ENCODE measurements around the gene OR2AJ1.

OR2AJ1 gene, protein sequence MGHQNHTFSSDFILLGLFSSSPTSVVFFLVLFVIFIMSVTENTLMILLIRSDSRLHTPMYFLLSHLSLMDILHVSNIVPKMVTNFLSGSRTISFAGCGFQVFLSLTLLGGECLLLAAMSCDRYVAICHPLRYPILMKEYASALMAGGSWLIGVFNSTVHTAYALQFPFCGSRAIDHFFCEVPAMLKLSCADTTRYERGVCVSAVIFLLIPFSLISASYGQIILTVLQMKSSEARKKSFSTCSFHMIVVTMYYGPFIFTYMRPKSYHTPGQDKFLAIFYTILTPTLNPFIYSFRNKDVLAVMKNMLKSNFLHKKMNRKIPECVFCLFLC

DNA sequence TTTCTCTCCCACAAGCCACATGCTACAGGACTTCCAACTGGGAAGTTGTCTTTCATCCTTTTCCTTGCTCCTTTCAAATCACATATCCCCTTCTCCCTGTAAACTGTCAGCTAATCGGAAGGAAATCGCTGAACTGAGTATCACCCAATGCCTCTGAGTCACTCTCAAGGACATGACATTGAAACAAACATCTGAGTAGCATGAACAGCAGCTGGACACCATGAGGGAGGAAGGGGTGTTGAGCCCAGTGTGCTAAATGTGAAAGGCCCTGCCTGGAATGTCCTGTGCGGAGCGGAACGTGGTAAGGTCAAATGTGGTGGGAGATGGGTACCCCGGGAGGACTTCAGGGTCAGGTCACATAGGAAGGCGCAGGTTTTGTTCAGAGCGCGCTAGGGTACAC lies at the start of gene OR2AJ1:
OR2AJ1 (plus strand) TSS at position 22 of the 400 bp plus-strand sequence. CDS start 8,880 bp downstream, outside the sequence.
- no peak for DNase-seq (ENCODE audit: extremely low read depth, low read depth)
- TF ChIP-seq, protein P1, sequence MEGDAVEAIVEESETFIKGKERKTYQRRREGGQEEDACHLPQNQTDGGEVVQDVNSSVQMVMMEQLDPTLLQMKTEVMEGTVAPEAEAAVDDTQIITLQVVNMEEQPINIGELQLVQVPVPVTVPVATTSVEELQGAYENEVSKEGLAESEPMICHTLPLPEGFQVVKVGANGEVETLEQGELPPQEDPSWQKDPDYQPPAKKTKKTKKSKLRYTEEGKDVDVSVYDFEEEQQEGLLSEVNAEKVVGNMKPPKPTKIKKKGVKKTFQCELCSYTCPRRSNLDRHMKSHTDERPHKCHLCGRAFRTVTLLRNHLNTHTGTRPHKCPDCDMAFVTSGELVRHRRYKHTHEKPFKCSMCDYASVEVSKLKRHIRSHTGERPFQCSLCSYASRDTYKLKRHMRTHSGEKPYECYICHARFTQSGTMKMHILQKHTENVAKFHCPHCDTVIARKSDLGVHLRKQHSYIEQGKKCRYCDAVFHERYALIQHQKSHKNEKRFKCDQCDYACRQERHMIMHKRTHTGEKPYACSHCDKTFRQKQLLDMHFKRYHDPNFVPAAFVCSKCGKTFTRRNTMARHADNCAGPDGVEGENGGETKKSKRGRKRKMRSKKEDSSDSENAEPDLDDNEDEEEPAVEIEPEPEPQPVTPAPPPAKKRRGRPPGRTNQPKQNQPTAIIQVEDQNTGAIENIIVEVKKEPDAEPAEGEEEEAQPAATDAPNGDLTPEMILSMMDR (IDR thresholded peaks at IDR 0.05; ENCODE audit: low read depth, low read length): no peak

DNA sequence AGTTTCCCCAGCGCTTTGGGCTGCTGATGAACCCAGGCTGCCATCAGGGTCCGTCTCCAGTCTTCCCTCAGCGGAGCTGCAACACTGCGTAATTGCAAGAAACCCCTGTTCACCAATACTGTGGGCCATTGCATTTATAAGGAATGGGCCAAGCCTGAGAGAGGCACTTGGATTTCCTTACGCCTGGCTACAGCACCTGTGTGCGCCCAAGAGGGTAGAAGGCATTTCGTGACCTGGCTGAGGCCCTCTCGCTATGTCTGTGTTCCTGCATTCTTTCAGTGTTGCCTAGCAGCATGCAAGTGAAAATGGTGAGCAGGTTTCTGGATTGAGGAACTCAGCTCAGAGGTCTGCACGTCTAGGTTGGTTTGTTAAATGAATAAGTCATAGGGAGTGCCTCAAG lies 41.3 kb upstream of the OR2AJ1 start:
- TF ChIP-seq, protein P1 (IDR thresholded peaks at IDR 0.05; ENCODE audit: low read depth, low read length): no peak
- DNase-seq (ENCODE audit: extremely low read depth, low read depth): no peak

DNA sequence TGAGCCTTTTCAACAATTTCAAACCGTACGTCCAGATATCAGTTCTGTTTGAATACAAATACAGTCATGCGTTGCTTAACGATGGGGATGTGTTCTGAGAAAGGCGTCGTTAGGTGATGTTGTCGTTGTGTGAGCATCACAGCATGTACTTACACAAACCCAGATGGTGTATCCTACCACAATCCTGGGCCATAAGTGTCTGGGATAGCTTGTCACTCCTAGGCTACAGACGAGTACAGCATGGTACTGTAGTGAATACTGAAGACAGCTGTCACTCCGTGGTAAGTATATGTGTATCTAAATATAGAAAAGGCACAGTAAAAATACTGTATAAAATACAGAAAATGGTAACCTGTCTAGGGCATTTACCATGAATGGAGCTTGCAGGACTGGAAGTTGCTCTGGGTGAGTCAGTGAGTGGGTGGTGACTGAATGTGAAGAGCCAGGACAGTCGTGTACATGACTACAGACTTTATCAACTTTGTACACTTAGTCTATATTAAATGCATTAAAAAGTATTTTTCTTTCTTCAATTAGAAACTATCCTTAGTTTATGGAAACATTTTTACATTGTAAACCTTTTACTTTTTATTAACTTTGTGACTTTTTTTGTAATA lies 39.8 kb upstream of the OR2AJ1 start:
- no peak for DNase-seq (ENCODE audit: extremely low read depth, low read depth)
- TF ChIP-seq, protein P1 (IDR thresholded peaks at IDR 0.05; ENCODE audit: low read depth, low read length): no peak

DNA sequence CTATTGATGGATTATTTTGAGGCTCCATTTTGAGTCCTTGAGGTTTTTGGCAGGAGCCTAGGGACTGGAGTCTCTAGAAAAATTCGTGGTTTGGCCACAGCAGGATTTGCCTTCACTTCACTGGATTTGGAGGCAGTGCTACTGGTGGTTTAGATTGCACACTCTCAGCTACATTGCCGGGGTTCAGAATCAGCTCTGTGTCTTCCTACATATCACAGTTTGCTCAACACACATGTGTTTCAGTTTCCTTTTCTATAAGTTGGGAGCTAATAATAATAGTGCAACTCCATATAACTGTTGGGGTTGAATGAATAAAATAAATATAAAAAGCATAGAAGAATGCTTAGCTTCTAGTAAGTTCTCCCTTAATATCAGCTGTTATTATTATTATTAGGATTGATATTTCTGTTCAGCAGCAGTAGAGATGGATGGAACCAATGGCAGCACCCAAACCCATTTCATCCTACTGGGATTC lies 29.5 kb upstream of the OR2AJ1 start, which contains the start of gene OR2W3:
OR2W3 (plus strand) TSS at position 425 of the 475 bp plus-strand sequence; CDS start at position 425, 0 bp downstream.
- no peak for DNase-seq (ENCODE audit: extremely low read depth, low read depth)

DNA sequence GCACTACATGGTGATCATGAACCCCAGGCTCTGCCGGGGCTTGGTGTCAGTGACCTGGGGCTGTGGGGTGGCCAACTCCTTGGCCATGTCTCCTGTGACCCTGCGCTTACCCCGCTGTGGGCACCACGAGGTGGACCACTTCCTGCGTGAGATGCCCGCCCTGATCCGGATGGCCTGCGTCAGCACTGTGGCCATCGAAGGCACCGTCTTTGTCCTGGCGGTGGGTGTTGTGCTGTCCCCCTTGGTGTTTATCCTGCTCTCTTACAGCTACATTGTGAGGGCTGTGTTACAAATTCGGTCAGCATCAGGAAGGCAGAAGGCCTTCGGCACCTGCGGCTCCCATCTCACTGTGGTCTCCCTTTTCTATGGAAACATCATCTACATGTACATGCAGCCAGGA lies 28.7 kb upstream of the OR2AJ1 start:
- TF ChIP-seq, protein P1 (IDR thresholded peaks at IDR 0.05; ENCODE audit: low read depth, low read length): no peak
- no peak for DNase-seq (ENCODE audit: extremely low read depth, low read depth)

More for the DNA sequence above, 29.5 kb upstream of the OR2AJ1 start, which contains the start of gene OR2W3:
- TF ChIP-seq, protein P1 (IDR thresholded peaks at IDR 0.05; ENCODE audit: low read depth, low read length): no peak

DNA sequence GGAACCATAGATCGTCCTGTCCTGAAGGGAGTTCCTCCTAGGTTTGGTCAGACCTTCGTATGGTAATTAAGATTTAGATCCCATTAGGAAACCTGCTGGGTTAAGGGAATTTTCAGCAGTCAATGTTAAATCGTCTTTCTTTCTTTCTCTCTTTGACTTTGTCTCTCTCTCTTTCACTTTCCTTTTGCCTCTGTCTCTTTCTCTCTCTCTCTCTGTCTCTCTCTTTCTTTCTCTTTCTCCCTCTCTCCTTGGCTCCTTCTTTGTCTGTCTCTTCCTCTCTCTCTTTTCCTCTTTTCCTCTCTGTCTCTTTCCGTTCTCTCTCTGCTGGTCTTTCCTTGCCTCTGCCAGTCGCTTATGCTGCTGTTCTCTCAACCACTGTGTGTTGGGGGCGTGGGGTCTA lies 20.6 kb upstream of the OR2AJ1 start:
- DNase-seq (ENCODE audit: extremely low read depth, low read depth): no peak
- TF ChIP-seq, protein P1 (IDR thresholded peaks at IDR 0.05; ENCODE audit: low read depth, low read length): no peak

DNA sequence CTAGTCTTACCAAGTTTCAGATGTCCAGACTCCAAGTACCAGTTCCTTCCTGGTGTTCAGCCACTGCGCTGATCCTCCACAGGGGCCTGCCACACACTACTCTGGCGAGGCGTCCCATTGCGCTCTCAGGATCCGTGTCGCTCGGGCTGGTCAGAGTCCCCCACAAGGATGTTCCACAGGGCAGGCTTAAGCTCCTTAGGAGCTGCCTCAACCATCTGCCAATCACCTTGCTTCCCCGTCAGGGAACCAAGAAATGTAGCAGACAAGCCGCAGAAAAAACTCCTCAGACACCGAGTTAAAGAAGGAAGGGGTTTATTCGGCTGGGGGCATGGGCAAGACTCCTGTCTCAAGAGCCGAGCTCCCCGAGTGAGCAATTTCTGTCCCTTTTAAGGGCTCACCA lies 19.5 kb upstream of the OR2AJ1 start:
- no peak for DNase-seq (ENCODE audit: extremely low read depth, low read depth)
- TF ChIP-seq, protein P1 (IDR thresholded peaks at IDR 0.05; ENCODE audit: low read depth, low read length): no peak

Data from AG09319 (cell line).